GM19240 (cell line): Measurements from ENCODE around the gene BCL3.

Source experiments
- DNase-seq: peaks from one replicate; pipeline ENCODE4 v3.0.0; 2011; ENCODE audit warnings: low spot score; ENCODE audit not compliant: insufficient read length

BCL3 gene

DNA sequence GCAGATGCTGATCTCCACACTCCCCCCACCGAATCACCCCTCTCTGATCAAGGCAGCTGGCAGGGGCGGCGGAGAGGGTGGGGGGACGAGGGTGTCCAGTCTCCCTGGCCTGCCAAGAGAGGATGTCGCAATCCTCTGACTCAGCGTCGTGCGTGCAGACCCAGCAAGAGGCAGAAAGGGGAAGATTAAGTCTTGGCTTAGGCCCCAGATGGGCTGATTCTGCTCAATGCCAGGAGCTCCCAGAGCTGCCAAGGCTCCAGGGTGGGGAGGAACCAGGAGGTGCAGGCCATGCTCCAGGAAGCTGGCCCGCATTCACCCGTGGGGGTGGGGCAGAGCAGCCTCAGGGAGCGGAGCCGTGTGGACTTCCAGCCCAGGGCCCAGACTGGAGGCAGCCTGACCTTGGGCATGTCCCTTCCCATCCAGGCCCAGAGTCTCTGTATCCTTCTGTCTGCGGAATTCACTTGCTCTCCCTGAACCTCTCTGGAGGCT lies 6.6 kb upstream of the BCL3 start:
- no peak for DNase-seq

DNA sequence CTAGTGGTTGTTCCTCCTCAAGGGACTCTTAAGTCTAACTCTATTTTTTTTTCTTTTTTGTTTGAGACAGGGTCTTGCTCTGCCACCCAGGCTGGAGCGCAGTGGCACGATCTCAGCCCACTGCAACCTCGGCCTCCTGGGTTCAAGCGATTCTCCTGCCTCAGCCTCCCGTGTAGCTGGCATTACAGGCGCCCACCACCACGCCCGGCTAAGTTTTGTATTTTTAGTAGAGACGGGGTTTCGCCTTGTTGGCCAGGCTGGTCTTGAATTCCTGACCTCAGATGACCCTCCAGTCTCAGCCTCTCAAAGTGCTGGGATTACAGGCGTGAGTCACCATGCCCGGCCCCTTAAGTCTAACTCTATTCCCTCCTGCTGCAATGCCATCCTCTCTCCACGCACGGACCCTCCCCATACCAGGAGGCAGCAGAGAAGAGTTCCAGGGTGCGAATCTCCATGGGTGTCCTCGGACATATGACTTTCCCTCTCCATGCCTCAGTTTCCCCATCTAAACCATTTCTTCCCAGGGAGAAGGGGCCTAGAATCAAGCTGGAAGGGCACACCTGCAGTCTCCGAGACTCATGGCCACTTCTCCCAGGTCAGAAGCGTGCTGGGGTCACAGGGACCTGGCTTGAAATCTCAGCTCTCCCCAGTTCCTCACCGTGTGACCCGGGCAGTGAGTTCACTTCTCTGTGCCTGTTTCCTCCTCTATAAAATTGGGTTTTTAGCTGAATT lies 6.0 kb upstream of the BCL3 start:
- no peak for DNase-seq

DNA sequence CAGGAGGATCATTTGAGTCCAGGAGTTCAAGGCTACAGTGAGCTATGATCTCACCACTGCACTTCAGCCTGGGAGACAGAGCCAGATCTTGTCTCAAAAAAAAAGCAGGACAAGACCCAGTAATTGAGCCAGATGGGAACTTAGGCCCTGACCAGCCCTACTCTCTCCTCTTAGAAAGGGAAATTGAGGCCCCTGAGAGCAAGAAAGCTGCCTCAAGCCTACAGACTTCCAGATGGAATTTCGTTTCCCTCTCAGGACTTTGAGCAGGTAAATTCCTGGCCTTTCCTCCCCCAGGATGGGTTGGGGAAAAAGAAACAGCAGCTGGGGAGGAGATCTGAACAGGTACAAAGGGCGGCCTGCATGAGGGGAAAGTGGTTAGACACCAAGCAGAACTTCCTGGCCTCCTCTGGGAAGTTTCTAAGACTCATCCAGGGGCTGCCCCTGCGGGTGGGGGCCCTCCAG lies 3.6 kb upstream of the BCL3 start:
- no peak for DNase-seq

DNA sequence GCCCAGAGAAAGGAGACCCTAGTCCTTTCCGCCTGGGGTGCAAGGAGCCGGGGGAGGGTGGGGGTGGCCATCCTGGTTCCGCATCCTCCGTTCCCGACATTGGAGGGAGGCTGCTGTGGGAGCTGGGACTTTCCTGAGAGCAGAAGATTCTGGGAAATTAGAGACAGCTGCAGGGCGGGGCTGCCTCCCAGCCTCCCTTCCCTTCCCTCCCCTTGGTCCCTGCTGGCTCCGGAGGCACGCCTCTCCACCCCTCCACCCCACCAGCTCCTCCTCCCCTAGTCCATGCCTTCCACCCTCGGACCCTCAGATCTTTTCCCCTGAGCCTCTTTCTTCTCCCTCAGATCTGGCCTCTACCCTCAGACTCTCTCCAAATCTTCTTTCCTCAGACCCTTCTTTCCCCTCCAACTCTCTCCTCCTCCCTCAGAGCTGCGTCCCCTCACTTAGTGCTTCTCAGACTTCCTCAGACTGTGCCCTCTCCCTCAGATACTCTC lies 3.1 kb upstream of the BCL3 start:
- no peak for DNase-seq

DNA sequence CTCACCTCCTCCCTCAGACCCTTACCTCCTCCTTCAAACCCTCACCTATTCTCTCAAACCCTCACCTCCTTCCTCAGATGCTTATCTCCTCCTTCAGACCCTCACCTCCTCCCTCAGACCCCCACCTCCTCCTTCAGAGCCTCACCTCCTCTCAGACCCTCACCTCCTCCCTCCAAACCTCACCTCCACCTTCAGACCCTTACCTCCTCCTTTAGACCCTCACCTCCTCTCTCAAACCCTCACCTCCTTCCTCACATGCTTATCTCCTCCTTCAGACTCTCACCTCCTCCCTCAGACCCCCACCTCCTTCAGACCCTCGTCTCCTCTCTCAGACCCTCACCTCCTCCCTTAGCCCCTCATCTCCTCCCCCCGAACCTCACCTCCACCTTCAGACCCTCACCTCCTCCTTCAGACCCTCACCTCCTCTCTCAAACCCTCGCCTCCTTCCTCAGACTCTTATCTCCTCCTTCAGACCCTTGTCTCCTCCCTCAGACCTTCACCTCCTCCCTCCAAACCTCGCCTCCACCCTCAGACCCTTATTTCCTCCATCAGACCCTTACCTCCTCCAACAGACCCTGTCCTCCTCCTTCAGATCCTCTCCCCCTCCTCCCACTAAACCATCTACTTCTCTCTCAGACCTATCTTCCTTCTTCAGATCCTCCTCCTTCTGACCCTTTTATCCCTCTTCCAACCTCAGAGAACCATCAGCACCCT lies 2.5 kb upstream of the BCL3 start:
- no peak for DNase-seq

DNA sequence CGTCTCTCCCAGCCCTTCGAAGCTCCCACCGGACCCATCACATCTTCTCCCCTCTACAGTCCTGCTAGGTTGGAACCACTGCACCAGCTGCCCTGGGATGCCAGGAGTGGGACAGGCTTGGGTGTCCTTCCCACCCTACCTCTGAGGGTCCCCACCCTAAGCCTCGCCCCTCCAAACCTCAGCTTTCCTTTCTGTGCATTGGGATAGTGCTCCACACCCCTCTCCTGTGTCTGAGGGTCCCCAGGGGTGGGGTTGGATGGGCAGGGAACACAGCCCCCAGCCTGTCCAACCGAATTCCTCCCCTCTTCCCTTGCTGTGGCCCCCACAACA lies 1.9 kb upstream of the BCL3 start:
- no peak for DNase-seq

DNA sequence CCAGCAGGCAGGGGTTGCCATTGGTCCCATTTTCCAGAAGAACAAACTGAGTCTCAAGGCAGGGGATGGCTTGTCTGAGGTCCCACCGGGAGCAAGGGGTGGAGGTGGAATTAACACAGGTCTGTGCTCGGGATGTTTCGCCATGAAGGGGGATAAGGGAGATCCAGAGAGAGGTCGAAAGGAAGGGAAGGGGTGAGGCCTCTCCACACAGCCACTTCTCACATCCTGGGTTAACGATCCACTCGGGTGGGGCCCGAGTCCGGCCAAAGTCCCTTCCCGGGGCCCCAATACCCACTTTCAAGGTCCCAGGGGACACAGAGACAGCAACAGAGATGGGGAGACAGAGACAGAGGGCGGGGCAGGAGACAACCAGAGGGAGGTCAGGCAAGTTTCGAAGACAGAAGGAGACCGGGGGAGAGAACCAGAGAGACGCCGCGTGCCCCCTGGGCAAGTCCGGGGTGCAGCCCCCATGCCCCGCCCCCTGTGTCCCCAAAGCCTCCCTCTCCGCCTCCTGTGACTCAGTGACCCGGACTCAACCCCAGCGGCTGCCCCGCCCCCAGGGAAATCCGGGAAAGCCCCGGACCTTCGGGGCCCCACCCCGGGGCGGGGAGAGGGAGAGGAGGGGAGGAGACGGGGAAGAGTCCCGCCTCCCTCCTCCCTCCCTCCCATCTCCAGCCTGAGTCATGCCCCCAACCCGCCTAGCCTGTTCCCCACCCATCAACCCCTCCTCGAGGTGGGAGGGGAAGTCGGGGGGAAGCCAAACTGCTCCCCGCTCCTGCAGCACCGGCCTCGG lies 1.4 kb upstream of the BCL3 start:
- peak; percentile 52 for DNase-seq

DNA sequence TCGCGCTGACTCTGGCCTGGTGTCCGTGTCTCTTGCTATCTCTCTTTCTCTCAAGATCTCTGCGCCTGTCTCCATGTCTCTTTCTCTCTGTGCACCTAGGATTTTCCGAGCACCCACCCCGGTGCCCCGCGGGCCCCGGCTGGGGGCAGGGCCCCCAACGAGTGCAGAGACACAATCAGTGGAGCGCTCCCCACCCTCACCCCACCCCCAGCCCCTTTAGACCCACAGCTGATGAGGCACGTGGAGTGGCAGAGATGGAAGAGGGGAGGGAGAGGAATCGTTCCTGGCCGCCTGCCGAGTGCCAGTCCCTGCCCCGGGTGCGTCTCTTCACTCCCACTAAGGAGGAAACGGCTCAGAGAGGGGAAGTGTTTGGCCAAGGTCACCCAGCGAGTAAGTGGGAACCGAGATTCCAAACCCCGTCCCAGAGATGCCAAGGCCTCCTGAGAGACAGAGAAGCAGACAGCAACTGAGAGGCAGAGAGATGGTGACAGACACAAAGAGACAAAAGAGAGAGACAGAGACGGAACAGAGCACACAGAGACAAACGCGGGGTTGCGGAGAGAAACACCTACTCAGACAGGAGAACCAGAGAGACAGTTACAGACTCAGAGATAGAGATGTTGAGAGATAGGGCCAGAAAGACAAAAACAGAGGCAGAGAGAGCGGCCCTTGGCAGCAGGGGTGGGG lies 626 bp upstream of the BCL3 start:
- DNase-seq: no peak

DNA sequence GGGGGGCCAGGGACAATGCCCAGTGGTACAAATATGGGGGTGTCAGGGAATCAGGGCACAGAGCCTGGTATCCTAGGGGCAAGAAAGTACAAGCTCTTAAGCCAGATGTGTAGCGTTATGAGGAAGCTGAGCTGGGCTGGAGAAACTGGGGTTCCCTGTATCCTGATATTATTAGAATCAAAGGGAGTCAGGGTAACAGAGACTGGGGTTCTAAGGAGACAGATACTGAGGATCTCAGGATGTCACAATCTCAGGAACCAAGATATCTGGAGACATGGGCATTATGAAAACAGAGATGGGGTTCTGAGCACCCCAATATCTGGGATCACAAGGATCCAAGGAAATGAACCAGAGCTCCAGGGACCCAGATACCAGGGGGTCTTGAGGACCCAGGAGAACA lies 784 bp downstream of the BCL3 start:
- no peak for DNase-seq

DNA sequence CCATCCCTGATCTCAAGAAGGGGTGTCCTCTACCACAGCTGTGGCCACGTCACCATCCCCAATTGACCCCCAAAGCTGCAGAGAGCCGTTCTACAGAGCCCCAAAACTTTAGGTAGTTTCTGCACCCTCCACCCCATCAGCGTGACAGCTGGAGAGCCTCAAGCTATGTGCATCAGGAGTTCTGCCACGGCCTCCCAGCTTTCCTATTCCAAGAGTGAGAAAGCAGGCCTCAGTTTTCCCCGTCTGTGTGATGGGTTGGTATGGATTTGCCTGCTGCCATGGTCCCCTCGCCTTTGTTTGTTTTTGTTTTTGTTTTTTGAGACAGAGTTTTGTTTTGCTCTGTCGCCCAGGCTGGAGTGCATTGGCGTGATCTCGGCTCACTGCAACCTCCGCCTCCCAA lies 1.5 kb downstream of the BCL3 start:
- DNase-seq: no peak

DNA sequence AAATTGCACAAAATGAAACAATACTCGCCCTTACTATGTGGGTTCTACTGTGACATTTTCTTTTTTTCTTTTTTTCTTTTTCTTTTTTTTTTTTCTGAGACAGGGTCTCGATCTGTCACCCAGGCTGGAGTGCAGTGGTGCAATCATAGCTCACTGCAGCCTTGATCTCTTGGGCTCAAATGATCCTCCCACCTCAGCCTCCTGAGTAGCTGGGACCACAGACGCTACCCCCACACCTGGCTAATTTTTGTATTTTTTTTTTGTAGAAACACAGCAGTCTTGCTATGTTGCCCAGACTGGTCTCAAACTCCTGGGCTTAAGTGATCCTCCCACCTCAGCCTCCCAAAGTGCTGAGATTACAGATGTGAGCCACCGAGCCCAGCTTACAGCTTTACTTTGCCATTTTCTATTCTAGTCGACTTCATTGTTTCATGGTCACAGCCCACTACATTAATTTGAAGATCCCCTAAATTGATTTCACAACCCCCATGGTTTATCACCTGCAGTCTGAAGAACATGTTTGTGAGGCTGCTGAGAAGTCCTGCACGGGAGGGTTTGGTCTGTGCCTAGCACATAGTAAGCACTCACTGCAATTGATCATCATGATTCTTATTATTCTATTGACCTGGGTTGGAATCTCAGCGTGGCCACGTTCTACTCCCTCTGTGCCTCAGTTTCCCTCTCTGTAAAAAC lies 3.8 kb downstream of the BCL3 start:
- DNase-seq: no peak

DNA sequence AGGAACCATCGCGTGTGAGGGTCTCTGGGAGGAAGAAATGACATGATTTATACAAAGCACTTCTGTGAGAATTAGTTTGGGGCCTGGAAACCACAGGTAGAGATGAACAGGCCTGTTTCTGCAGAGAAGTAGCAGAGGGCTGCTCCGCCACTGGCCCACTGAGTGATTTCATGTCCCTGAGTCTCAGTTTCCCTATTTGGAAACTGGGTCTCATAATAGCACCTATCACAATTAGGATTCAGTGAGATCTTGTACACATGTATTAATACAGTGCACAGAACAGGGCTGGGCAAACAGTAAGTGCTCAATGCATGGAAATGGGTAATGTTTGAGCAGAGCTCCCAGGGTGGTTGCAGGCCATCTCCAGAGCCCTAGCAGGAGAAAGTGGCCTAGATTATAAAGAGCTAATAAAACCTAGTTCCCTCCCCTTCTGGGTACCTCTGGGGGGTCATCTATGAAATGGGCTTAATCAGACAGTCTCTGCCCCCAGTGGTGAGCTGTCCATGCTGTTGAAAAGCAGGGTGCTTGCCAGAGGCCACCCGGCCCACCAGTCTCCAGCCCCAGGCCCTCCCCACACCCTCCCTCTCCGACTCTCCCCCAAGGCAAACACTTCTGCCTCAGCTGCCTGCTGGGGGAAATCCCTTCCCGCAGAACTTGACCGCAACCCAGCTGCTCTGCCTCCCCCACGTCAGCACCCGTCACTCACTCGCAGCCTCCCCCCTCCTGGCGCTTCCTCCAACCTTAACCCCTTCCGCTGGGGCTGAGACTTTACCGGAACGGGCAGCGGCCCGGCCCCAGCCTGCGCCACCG lies 4.5 kb downstream of the BCL3 start:
- peak; percentile 98 for DNase-seq

DNA sequence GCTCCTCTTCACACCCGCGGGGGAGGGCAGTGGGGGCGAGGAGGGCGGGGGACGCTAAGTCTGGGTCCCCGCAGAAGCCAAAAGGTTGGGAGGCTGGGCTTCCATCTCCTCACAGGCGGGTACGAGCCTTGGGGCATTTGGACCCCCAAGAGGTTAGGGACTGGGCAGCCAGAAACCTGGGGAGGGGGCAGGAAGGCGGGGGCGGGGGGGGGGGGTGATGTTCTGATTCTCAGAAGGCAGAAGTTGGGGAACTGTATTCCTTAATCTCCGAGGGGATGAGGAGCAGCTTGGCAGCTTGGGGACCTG lies 5.1 kb downstream of the BCL3 start:
- no peak for DNase-seq

DNA sequence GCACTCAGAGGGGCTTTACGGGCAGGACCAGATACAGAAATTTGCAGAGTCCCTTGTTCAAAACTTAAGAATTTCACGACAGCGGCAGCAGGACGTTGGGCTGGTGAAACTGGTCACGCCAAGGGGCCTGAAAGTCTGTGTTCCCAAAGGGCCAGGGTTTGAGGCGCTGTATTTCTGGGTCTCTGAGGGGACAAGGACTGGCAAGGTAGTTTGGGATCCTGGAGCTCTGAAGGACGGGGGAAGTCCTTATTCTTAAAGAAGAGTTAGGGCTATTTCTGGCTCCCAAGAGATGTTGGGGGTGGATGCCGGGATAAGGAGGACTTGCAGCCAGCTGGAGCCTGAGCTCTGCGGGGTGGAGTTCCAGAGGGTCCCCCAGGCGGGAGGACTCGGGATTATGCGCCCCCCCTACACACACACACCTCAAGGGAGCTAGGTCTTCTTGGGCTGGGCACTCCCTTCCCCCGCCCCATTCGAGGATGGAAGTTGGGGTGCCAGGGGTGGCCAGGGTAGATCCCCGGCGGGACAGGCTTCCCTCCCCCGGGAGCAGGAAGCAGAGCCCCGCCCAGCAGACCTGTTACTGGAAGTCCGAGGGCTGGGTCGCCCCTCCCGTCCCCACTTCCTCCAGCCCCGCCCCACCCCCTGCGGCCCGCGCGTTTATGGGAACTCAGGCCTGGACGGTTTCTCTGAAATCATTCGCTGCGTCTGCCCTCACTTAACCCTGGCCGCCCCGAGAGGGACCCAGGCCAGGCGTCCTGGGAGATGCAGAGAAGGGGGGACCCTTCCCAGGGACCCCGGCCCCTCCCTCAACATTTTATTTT lies 5.6 kb downstream of the BCL3 start:
- DNase-seq: peak; percentile 79

DNA sequence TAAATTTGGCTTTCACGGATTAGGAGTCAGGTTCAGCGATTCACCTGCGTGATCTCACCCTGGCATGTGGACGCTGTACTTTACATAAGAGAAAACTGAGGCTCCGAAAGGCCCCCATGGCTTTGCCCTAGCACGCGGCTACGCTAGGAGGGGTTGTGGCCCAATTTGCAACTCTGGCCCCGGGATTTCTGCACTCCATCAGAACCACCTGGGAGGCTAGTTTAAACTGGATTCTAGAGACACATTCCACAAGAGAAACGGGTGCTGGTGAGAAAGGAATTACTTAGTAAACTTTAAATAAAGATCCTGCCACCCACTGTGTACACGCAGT lies 6.2 kb downstream of the BCL3 start:
- DNase-seq: no peak

DNA sequence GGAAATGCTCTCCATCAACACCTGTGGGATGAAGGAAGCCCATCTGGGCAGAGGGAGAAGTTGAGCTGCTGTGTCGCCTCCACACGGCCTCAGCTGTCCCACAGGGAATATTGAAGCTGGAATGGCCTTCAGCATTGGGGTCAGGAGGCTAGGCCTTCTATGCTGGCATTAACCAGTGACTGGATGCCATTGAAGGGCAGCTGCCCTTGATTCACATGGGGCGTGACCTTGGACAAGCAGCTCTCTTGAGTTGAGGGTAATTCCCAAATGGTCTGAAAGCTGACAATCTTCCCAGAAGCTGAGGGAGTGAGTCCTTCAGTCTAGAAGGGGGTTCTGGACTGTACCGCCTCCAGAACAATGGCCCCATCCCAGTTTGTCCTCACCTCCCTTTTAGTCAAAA lies 6.7 kb downstream of the BCL3 start:
- no peak for DNase-seq

DNA sequence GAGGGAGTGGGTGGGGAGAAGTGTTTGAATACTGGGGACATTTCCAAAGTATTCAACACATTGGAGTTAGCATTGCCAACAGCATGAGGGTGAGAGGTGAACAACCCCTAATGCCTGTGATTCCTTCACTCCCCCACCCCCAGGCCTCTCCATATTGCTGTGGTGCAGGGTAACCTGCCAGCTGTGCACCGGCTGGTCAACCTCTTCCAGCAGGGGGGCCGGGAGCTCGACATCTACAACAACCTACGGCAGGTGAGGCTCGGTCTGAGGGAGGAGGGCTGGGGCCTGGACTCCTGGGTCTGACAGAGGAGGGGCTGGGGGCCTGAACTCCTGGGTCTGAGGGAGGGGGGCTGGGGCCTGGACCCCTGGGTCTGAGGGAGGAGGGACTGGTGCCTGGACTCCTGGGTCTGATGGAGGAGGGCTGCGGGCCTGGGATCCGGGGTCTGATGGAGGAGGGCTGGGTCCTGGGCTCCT lies 7.6 kb downstream of the BCL3 start:
- DNase-seq: no peak

DNA sequence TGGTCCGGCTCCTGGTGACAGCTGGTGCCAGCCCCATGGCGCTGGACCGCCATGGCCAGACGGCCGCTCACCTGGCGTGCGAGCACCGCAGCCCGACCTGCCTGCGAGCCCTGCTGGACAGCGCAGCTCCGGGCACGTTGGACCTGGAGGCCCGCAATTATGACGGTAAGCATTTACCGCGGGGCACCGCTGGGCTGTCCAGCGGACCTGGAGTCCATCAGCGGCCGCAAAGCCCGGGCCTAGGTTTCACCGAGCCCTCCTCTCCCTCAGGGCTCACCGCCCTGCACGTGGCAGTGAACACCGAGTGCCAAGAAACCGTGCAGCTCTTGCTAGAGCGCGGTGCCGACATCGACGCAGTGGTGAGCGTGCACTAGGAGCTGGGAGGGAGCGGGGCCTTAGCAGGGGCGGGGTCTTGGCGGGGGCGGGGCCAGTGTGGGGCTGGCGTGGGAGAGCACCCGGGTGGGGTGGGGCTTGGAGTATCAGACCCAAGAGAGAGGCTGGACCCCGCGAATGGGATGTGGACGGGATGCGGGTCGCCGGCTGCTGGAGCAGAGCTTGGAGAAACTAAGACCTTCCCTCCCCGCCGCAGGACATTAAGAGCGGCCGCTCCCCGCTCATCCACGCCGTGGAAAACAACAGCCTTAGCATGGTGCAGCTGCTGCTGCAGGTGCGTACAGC lies 8.7 kb downstream of the BCL3 start:
- DNase-seq: no peak
